ENCODE data around the gene EPB41L5. TPM values are rescaled to one million over a fixed set of nuclear protein-coding genes. Genes with fewer than 3 reads are reported as not detected.
"Not testable (repeated sequence)": the region's sequence is repeated elsewhere in the genome, so short reads cannot be mapped to it uniquely, and the experiment has no call there.

The EPB41L5 gene
- total RNA-seq, 4 donors from 2014 or later = 13.7 to 49.7 (median 21.1) TPM

DNA sequence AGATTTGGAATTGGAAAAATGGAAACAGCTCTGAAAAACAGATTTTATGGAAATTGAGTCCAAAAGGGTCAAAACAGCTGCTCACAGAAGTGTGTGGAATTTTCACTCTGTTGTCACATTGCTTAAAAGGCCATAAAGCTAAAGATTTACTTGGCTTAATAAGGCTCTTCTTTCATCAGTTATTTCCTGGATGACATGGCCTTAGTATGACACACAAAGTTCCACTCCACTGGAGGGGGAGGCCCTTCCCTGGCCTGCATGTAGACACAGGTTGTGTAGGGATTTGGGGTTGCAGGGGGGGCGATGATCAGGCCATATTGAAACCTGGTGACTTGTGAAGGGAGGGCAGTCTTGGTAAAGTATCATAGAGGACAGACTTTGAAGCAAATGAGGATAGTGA, 176.3 kb downstream of the EPB41L5 start:
- peaks cover 0 to 15% (median 0%) of the 10 kb centered on the region in 3 donors for H3K9me3 ChIP-seq
- 100% methylated on average over 1 of the region's 1 CpG for WGBS, 2 donors (ENCODE audit: low coverage in 1 of 2)
- no peaks in the 10 kb centered on the region for H3K36me3 ChIP-seq
- H3K4me1 ChIP-seq = no peaks in the 10 kb centered on the region
- no peak overlapping the region for H3K27ac ChIP-seq
- H3K4me3 ChIP-seq = no peak overlapping the region
- H3K27me3 ChIP-seq = no peaks in the 10 kb centered on the region
- no peak for ATAC-seq
- TF ChIP-seq CTCF (IDR thresholded peaks at IDR 0.05) = no peak
- no peak for TF ChIP-seq POLR2AphosphoS5 (IDR thresholded peaks at IDR 0.05)
- TF ChIP-seq EP300 (IDR thresholded peaks at IDR 0.05) = no peak
- no peak for TF ChIP-seq POLR2A (IDR thresholded peaks at IDR 0.05)

- Histone ChIP-seq H3K36me3 (no peaks in the 10 kb centered on the region), H3K27ac (no peak overlapping the region), H3K4me3 (no peak overlapping the region), H3K4me1 (no peaks in the 10 kb centered on the region), H3K9me3 (peaks cover 0 to 27% (median 0%) of the 10 kb centered on the region in 3 donors), H3K27me3 (no peaks in the 10 kb centered on the region)
- 100% methylated on average over 1 of the region's 1 CpG; no CpG with 5 or more reads in 1 of the 2 donors for WGBS, 2 donors (ENCODE audit: low coverage in 1 of 2)
- no peak for ATAC-seq
- TF ChIP-seq CTCF (IDR thresholded peaks at IDR 0.05) = no peak
- TF ChIP-seq EP300 (IDR thresholded peaks at IDR 0.05) = no peak
- no peak for TF ChIP-seq POLR2AphosphoS5 (IDR thresholded peaks at IDR 0.05)
- TF ChIP-seq POLR2A (IDR thresholded peaks at IDR 0.05) = no peak
Observed at GRCh38 chr2:120192280-120192679, 179.4 kb downstream of the EPB41L5 start.

GRCh38 chr2:120195553-120195952, 182.7 kb downstream of the EPB41L5 start:
- H3K27me3 ChIP-seq = no peaks in the 10 kb centered on the region
- ATAC-seq = no peak
- TF ChIP-seq EP300 (IDR thresholded peaks at IDR 0.05) = no peak
- no peak for TF ChIP-seq POLR2A (IDR thresholded peaks at IDR 0.05)
- TF ChIP-seq CTCF (IDR thresholded peaks at IDR 0.05) = no peak
- TF ChIP-seq POLR2AphosphoS5 (IDR thresholded peaks at IDR 0.05) = no peak
- no peaks in the 10 kb centered on the region for H3K4me1 ChIP-seq
- H3K36me3 ChIP-seq = no peaks in the 10 kb centered on the region
- no peak overlapping the region for H3K4me3 ChIP-seq
- peaks cover 0 to 37% (median 0%) of the 10 kb centered on the region in 3 donors for H3K9me3 ChIP-seq
- H3K27ac ChIP-seq = no peak overlapping the region
- 100% methylated on average over 1 of the region's 1 CpG for WGBS, 2 donors (ENCODE audit: low coverage in 1 of 2)

DNA sequence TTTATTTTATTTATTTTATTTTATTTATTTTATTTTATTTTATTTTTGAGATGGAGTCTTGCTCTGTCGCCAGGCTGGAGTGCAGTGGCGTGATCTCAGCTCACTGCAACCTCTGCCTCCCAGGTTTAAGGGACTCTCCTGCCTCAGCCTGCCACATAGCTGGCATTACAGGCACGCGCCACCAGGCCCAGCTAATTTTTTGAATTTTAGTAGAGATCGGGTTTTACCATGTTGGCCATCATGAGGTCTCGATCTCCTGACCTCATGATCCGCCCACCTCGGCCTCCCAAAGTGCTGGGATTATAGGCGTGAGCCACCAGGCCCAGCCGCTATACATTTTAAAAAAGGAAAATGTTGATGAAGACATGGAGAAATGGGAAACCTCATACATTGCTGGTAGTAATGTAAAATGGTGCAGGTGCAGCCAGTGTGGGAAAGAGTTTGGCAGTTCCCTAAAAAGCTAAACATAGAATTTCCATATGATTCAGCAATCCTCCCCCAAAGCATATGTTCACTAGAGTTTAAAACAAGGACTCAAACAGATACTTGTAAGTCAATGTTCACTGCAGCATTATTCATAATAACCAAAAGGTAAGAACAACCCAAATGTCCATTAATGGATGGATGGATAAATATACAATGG, 187.1 kb downstream of the EPB41L5 start:
- not testable (repeated sequence) for H3K27me3 ChIP-seq, H3K36me3 ChIP-seq, ATAC-seq, H3K27ac ChIP-seq, H3K4me3 ChIP-seq, H3K4me1 ChIP-seq
- WGBS, 2 donors (ENCODE audit: low coverage in 1 of 2) = 94% methylated on average over 3 to 7 of the region's 10 CpGs
- peaks cover 0 to 20% (median 0%) of the 10 kb centered on the region in 3 donors for H3K9me3 ChIP-seq

- no peak overlapping the region for H3K27ac ChIP-seq
- 45 to 53% methylated on average over 3 to 5 of the region's 10 CpGs for WGBS, 2 donors (ENCODE audit: low coverage in 1 of 2)
Observed at GRCh38 chr2:120203251-120204021, 190.6 kb downstream of the EPB41L5 start.

More at GRCh38 chr2:120203251-120204021, 190.6 kb downstream of the EPB41L5 start:
- no peak for TF ChIP-seq POLR2AphosphoS5 (IDR thresholded peaks at IDR 0.05)
- TF ChIP-seq CTCF (IDR thresholded peaks at IDR 0.05) = no peak
- no peak for TF ChIP-seq POLR2A (IDR thresholded peaks at IDR 0.05)
- TF ChIP-seq EP300 (IDR thresholded peaks at IDR 0.05) = no peak
- no peaks in the 10 kb centered on the region for H3K36me3 ChIP-seq
- no peak overlapping the region for H3K4me3 ChIP-seq
- no peaks in the 10 kb centered on the region for H3K9me3 ChIP-seq
- no peak for ATAC-seq
- H3K27me3 ChIP-seq = no peaks in the 10 kb centered on the region
- peaks cover 0 to 7% (median 0%) of the 10 kb centered on the region in 3 donors for H3K4me1 ChIP-seq
